Fibroblast of villous mesenchyme (primary cell): Measurements from ENCODE around the gene SF3A1. TPM values are rescaled to one million over a fixed set of nuclear protein-coding genes. Genes with fewer than 3 reads are reported as not detected.
A peak's percentile ranks its signal among the peaks of the same experiment; 100 is the strongest.
"Not testable (repeated sequence)": the region's sequence is repeated elsewhere in the genome, so short reads cannot be mapped to it uniquely, and the experiment has no call there.

Source experiments
- DNase-seq: peaks from one replicate; pipeline ENCODE4 v3.0.0-alpha.2; 2010; ENCODE audit warnings: low read depth
- H3K4me3 ChIP-seq: 2 replicates; pipeline ENCODE4 v1.5.1; 2011; ENCODE audit warnings: low read depth, mild to moderate bottlenecking, low read length
- CTCF ChIP-seq: IDR thresholded peaks from 2 replicates; pipeline ENCODE4 v1.5.1; 2012; ENCODE audit warnings: low read depth, mild to moderate bottlenecking, low read length; ENCODE audit not compliant: insufficient read depth
- total RNA-seq: library from RNA; depleted of rRNA; stranded (reverse); fragments of >200 nt; gene quantifications from 2 replicates; pipeline ENCODE4 v1.2.3, GENCODE V29; 2012

SF3A1 gene, protein sequence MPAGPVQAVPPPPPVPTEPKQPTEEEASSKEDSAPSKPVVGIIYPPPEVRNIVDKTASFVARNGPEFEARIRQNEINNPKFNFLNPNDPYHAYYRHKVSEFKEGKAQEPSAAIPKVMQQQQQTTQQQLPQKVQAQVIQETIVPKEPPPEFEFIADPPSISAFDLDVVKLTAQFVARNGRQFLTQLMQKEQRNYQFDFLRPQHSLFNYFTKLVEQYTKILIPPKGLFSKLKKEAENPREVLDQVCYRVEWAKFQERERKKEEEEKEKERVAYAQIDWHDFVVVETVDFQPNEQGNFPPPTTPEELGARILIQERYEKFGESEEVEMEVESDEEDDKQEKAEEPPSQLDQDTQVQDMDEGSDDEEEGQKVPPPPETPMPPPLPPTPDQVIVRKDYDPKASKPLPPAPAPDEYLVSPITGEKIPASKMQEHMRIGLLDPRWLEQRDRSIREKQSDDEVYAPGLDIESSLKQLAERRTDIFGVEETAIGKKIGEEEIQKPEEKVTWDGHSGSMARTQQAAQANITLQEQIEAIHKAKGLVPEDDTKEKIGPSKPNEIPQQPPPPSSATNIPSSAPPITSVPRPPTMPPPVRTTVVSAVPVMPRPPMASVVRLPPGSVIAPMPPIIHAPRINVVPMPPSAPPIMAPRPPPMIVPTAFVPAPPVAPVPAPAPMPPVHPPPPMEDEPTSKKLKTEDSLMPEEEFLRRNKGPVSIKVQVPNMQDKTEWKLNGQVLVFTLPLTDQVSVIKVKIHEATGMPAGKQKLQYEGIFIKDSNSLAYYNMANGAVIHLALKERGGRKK
- 23.5 and 27.2 TPM in 2 replicates for total RNA-seq

DNA sequence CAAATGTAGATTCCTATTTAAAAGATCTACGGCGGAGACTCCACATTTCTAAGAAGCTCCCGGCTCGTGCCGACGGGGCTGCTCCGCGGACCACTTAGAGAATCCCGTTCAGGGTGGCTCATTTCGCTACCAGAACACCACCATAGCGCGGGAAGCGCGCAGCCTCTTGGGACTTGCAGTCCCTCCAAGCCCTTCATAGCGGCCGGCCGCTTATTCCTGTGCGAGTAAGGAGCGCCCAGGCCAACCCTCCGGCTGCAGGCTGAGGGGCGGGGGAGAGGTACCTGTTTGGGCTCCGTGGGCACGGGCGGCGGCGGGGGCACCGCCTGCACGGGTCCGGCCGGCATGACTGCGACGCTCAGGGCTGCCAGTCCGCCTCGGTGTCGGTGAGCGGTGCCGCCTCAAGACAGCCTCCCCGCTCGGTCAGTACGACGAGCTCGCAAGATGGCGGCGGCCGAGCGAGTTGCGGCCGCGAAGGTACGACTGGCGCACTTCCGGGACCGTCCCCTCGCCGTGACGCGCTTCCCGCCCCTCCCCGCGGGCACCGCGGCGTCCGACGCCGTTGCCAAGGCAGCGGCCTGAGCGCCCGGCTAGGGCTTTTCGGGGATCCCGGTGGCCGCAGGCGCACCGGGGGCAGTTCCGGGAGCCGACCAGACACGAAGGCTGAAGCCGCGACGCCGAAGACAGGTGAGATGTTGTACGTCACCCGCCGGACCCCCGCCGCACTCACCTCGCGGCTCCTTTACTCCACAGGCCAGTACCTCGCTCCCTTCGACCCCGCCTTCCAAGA, at the start of gene SF3A1, which contains the start of gene CCDC157:
SF3A1 (minus strand) TSS at position 446 of the 787 bp plus-strand sequence; CDS start at position 344, 102 bp downstream.
CCDC157 (plus strand) TSS at position 559 of the 787 bp plus-strand sequence. CDS start 8,994 bp downstream, outside the sequence.
- no peak for TF ChIP-seq CTCF
- DNase-seq, result peak; percentile 94

DNA sequence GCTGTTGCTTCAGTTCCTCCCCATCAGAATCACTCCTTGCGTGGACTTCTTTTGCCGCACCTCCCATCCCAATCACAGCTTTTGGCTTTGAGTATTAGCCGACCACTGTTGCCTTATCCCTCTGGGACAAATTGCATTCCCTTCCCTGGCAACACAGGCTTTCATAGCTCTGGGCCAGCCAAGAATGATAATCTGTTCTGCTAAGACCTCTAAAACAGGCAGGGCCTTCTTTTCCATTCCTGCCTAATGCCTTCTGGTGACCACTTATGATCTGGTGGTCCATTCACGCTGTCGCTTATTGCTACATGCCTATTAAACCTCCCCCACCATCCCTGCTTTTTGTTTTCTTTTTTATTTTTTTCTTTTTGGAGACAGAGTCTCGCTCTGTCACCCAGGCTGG, 49.7 kb upstream of the SF3A1 start:
- no peak for DNase-seq
- H3K4me3 ChIP-seq, result no peak overlapping the region
- no peak for TF ChIP-seq CTCF

More for the DNA sequence above, at the start of gene SF3A1, which contains the start of gene CCDC157:
- H3K4me3 ChIP-seq, result peak within 1 kb of the TSS; percentile 91

DNA sequence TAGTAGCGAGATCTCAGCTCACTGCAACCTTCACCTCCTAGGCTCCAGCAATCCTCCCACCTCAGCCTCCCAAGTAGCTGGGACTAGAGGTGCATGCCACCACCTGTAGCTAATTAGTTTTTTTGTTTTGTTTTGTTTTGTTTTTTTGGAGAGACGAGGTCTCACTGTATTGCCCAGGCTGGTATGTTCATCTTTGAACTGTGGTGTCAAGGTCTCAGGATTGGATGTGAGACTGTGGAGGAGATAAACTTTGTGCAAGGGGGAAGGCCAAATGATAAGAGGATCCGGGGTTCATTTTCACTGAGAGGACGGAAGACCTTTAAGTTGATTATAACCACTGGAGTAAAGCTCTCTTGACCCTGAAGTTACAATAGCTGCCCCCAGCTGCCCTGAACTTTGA, 49.0 kb upstream of the SF3A1 start:
- no peak for DNase-seq

DNA sequence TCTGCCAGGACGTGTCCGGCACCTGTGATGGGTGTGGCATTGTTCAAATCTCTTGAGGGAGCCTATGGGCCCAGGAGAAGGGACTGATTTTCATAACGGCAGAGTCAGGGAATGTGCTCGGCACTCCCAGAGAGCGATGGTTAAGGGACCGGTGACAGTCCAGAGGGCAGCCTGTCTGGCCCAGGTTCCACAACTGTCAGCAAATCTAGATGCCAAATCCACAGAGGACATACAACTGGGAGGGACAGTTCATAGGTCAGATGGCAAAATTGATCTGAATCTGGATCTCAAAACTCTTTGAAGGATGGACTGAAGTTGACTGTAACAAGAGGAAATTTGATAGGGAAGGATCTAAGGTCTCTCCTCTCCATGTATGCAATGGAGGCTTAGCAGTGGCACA, 47.6 kb upstream of the SF3A1 start:
- no peak overlapping the region for H3K4me3 ChIP-seq
- no peak for DNase-seq
- TF ChIP-seq CTCF, result no peak

More for the DNA sequence above, 49.0 kb upstream of the SF3A1 start:
- H3K4me3 ChIP-seq, result no peak overlapping the region
- no peak for TF ChIP-seq CTCF

DNA sequence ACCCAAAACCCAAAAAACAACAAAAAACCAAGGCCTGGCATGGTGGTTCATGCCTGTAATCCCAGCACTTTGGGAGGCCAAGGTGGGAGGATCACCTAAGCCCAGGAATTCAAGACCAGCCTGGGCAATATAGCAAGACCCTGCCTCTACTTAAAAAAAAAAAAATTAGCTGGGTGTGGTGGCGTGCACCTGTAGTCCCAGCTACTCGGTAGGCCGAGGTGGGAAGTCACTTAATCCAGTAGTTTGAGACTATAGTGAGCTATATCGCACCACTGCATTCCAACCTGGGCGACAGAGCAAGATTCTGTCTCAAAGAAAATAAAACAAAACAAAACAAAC, 46.0 kb upstream of the SF3A1 start:
- not testable (repeated sequence) for DNase-seq, H3K4me3 ChIP-seq

- TF ChIP-seq CTCF, result no peak
- no peak for DNase-seq
- no peak overlapping the region for H3K4me3 ChIP-seq
These were observed 45.5 kb upstream of the SF3A1 start for GRCh38 chr22:30402028-30402765.

GRCh38 chr22:30401024-30401423, 44.3 kb upstream of the SF3A1 start:
- not testable (repeated sequence) for DNase-seq, H3K4me3 ChIP-seq
